GM21619 (cell line): ENCODE data around the gene CTTN.

Experiments used
- ATAC-seq: cut with Tn5 transposase; IDR thresholded peaks from one replicate; pipeline ENCODE4 v1.9.1; 2021; ENCODE audit not compliant: unreplicated experiment

CTTN gene

DNA sequence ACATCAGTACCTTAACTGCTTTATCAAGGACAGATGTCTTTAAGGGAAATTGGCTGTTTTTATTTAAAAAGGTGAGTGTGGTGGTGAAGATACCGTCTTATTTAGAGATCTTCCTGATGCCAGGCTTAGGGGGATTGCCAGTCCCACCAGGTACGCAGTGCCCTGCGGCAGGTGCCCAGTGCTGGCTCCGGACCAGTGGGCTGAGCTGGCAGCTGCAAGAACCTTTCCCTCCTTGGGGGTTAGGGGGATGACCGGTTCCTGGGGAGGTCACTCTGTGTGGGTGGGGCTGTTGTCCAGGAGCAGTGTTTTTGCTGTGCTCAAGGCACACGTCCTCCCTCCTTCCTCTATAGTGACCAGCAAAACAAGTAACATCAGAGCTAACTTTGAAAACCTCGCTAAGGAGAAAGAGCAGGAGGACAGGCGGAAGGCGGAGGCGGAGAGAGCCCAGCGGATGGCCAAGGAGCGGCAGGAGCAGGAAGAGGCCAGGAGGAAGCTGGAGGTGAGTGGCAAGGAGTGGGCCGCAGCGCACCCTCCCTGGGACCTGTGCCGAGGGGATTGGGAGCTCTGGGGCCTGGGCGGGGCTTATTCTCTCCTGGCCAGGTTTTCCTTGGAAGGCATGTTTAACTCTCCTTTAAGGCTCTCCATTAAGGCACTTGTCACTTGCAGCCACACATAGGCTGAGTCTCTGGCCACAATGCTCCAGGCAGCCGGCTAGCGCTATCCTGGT, 30.5 kb downstream of the CTTN start:
- no peak for ATAC-seq

- no peak for ATAC-seq
These were observed 31.0 kb downstream of the CTTN start for GRCh38 chr11:70429428-70429705.

DNA sequence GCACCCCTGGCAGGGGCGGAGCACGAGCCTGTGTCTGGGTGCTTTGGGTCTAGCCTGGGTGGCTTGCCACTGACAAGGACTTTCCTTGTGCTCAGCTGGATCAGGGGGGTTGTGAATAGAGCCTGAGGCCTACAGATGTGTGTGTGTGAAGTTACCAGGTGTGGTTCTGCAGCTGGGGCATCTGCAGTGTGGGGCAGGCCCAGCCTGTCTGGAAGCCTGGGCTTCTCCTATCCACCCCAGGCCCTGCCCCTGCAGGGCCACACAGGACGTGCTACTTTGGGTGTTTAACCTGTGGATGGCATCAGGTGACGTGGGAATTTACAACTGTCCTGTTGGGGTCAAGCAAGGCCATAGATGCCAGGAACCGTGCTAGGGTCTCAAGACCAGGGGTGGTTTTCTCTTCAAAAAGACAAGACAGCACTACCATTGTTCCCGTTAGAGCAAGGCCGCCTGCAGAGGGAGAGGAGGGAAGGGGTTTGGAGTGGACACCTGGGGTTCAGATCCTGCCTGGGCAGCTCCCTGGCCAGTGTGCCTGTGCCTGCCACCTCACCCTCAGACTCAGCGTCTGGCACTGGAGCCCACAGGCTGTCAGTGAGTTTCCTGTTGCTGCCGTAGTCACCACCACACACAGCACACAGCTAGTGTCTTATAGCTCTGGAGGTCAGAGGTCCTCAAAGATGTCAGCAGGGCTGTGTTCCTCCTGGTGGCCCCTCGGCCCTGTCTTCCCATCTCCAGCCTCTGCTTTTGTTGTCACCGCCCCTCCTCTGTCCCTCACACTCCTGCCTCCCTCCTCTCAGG, 31.6 kb downstream of the CTTN start:
- no peak for ATAC-seq

DNA sequence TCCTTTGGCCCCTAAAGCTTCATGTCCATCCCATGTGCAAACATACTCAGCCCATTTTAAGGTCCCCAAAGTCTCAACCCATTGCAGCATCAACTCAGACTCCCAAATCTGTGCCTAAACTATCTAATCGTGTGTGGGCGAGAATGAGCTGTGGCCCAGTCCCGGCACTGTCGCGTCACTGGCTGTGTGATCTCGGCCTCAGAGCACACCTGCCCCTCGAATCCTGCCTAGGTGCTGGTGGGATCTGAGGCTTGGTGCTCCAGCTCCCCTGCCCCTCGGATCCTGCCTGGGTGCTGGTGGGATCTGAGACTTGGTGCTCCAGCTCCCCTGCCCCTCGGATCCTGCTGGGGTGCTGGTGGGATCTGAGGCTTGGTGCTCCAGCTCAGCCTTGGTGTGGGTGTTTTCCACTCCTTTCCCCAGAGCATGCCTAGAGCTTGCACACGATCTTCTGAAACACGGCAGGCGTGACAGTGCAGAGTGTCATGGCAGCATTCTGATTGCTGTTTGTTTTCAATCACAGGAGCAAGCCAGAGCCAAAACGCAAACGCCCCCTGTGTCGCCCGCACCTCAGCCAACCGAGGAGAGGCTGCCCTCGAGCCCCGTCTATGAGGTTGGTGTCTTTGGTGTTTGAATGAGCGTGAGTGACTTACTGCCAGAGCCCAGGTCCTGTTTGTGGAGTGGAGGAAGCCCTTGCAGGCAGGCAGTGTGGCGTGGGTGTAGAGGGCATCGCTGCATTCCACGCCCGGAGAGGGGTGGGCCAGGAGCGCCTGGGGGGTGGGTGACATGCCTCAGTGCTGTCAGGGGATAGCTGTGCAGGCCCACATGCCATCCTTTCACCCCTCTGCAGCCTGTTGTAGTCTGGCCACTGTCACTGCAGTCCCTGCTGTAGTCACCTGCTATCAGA, 32.6 kb downstream of the CTTN start:
- ATAC-seq, result no peak

DNA sequence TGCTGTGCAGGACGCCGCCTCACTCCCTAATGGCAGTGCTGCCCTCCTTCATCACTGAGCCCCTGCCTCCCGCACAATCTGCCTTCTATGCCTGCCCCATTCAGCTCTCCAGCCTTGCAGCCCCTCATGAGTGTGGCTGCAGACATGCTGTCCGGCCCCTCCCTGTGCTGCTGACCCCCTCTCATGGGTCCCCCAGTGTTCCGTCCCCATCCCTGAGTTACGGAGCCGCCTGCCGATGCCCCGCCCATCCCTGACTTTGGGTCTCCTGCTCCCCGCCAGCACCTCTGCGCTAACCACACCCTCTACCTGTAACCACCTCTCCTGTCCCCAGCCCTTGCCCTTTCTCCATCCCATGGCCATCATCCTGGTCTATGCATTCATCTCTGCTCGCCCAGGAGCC, 33.3 kb downstream of the CTTN start:
- no peak for ATAC-seq

- ATAC-seq, result no peak
These were observed 33.7 kb downstream of the CTTN start for GRCh38 chr11:70432065-70432464.

GRCh38 chr11:70432580-70432979, 34.3 kb downstream of the CTTN start:
- ATAC-seq, result no peak

GRCh38 chr11:70433038-70433437, 34.7 kb downstream of the CTTN start:
- no peak for ATAC-seq

- ATAC-seq, result no peak
These were observed 35.2 kb downstream of the CTTN start for GRCh38 chr11:70433526-70433925.

DNA sequence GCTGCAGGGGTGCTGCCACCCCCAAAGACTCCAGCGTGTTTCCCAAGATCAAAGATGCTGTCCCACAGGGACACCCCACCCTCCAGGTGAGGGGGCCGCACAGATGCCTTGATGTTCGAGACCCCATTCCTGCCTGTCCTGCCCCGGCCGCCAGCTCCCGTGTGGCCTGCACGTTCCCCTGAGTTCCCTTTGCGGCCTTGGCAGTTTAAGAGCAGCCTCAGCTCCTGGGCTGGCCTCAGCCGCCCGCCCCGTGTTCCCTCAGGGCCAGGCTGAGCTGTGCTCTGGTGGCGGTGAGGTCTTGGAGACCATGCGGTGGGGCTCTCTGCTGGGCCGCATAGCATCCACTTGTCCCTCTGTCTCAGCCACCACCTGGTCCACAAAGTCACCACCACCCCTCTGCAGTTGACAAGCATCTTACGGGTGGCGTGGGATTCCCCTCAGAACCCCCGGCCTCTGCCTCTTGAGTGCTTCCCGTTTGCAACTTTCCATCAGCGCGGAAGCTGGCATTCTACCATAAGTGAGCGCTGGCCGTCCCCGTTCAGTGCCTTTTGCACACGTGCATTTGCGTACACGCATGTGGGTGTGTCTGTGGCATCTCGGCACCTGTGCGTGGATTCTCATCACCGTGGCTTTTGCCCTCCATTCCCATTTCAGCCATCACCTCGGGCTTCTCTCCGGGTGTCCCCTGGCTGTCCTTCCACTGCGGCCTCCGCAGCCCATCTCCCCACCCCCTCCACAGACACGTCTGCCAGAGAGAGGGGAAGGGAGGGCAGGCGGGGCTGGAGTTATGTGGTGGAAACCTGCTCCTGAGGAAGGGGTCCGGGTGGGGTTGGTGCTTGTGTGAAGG, 35.9 kb downstream of the CTTN start:
- ATAC-seq, result no peak

DNA sequence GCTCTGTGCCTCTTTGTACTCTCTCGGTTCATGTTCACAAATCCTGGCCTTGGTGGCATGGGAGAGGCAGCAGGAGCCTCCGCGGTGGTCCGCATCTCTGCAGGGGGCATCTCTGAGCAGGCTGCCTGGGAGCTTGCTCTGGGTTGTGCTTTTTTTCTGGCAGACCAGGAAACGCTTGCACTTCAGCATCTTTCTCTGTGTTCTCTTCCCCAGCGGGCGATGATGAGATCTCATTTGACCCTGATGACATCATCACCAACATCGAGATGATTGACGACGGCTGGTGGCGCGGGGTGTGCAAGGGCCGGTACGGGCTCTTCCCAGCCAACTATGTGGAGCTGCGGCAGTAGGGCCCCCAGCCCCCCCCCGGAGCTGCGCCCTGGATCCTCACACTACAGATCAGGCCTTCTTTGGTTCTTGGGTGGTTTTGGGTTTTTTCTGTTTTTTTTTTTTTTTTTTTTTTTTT, 36.5 kb downstream of the CTTN start:
- no peak for ATAC-seq

DNA sequence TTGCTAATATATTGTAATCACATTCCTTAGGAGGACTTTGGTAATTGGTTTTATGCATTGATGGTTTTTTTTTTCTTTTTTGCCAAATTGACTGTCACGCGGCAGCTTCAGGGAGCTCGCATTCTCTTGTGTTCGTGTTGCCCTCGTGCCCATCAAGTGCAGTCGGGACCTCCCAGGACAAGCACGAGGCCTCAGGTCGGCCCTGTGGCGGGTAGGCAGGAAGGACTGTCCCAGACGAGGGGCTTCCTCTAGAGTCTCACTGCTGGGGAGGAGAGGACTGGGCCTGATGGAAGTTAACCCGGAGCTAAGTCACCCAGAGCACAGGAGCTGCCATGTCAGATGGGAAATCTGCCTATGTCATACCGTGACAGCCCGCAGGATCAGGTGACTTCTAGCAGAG, 37.0 kb downstream of the CTTN start:
- ATAC-seq, result no peak

DNA sequence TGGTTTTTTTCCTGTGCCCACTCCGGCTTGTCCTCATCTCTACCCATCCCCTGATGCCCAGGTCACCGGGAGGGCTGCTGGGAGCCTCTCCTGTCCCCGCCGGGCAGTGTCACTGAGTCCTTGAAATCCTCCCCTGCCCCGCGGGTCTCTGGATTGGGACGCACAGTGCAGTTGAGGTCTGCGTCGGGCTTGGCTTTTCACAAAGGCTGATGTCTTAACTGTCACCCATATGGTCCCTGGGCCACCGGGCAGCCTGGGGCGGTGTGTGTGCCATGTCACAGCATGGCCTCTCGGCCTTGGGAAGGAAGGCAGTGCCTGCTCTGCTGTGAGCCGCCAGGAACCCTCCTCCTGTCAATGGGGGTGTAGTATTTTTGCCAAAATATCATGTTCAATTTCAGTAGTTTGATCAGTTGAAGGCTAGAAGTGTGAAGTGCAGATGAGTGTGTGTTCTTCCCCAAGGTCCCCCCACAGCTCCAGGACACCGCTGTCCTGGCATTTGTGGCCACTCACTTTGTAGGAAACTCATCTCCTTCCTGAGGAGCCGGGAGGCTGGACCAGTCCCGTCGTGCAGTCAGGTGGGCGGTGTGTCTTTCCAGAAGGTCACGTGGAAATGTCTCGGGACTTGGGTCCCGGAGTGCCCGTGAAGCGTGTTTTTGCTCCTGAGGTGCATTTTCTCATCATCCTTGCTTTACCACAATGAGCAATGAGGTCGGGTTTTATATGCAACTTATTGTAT, 37.6 kb downstream of the CTTN start:
- no peak for ATAC-seq

GRCh38 chr11:70436501-70436860, 38.2 kb downstream of the CTTN start:
- ATAC-seq, result no peak

- no peak for ATAC-seq
These were observed 38.9 kb downstream of the CTTN start for GRCh38 chr11:70437111-70437784.

- no peak for ATAC-seq
These were observed 41.9 kb downstream of the CTTN start for GRCh38 chr11:70440206-70440605.

GRCh38 chr11:70443773-70444030, 45.4 kb downstream of the CTTN start:
- no peak for ATAC-seq

- no peak for ATAC-seq
These were observed 46.8 kb downstream of the CTTN start for GRCh38 chr11:70445091-70445490.

DNA sequence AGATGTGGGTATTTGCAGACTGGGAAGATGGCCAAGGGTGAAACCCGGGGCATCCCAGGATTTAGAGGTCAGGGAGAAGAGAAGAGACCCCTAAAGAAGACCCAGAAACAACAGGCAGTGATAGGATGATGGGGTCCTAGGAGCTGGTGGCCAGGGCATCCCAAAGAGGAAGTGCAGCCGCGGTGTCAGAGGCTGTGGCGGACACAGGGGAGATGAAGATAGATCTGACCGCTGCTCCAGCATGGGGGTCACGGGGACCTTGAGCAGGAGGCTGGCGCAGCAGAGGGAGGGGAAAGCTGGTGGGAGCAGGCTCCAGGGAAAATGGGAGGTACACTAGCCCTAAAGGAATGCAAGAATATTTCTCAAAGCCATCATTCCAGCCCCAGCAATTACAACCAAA, 47.3 kb downstream of the CTTN start:
- no peak for ATAC-seq
